K562 (cell line): ENCODE measurements around the gene IQCC. TPM values are rescaled to one million over a fixed set of nuclear protein-coding genes. Genes with fewer than 3 reads are reported as not detected.

Experiments
- CHAMP1 ChIP-seq: fragments of 450-650 bp; IDR thresholded peaks from 2 replicates; pipeline ENCODE4 v1.6.1; 2016; ENCODE audit warnings: mild to moderate bottlenecking
- CREB1 ChIP-seq, 2 experiments: sonication (generic) in 1 of 2; formaldehyde crosslinking in 1 of 2; IDR thresholded peaks; 2 replicates each; pipeline versions ENCODE4 v1.6.1 to v1.8.0; 2012 to 2022; ENCODE audit warnings: inconsistent platforms in 1 of 2, mild to moderate bottlenecking in 1 of 2, missing genetic modification reagents in 1 of 2, moderate library complexity in 1 of 2
- DMBX1 ChIP-seq: fragments of 250-450 bp; sonication (Bioruptor Pico); IDR thresholded peaks from 2 replicates; pipeline ENCODE4 v1.8.0; 2022; ENCODE audit warnings: inconsistent platforms, mild to moderate bottlenecking, moderate library complexity, borderline replicate concordance
- EGR1 ChIP-seq: fragments of 450-650 bp; conservative IDR thresholded peaks from 2 replicates; pipeline ENCODE4 v1.6.1; 2017; ENCODE audit warnings: mild to moderate bottlenecking
- MAZ ChIP-seq, 2 experiments: fragments of 450-650 bp in 1 of 2; sonication (generic) in 1 of 2; formaldehyde crosslinking; IDR thresholded peaks in 1 of 2; conservative IDR thresholded peaks in 1 of 2; 2 replicates each; pipeline versions ENCODE4 v1.4.0 to v1.5.0; 2020; ENCODE audit warnings: mild to moderate bottlenecking in 1 of 2, missing genetic modification reagents in 1 of 2
- MECOM ChIP-seq: fragments of 250-450 bp; sonication (Bioruptor Pico); IDR thresholded peaks from 2 replicates; pipeline ENCODE4 v1.8.0; 2022; ENCODE audit warnings: inconsistent platforms
- NFATC3 ChIP-seq: fragments of 450-650 bp; IDR thresholded peaks from 2 replicates; pipeline ENCODE4 v1.6.1; 2017; ENCODE audit warnings: mild to moderate bottlenecking
- NFRKB ChIP-seq: fragments of 450-650 bp; IDR thresholded peaks from 2 replicates; pipeline ENCODE4 v1.6.1; 2016; ENCODE audit warnings: low read depth
- XRCC3 ChIP-seq: fragments of 450-650 bp; IDR thresholded peaks from 2 replicates; pipeline ENCODE4 v1.6.1; 2017; ENCODE audit warnings: mild to moderate bottlenecking, moderate library complexity
- ZNF263 ChIP-seq: sonication (generic); formaldehyde crosslinking; IDR thresholded peaks from 2 replicates; pipeline ENCODE4 v1.8.0; 2022; ENCODE audit warnings: mild to moderate bottlenecking, missing genetic modification reagents, borderline replicate concordance
- ZNF277 ChIP-seq: fragments of 250-450 bp; sonication (Bioruptor Pico); IDR thresholded peaks from 2 replicates; pipeline ENCODE4 v1.8.0; 2022; ENCODE audit warnings: inconsistent platforms, mild to moderate bottlenecking, moderate library complexity, borderline replicate concordance
- ZNF280A ChIP-seq: fragments of 450-650 bp; IDR thresholded peaks from 2 replicates; pipeline ENCODE4 v1.6.1; 2018; ENCODE audit warnings: mild to moderate bottlenecking, low read depth; ENCODE audit not compliant: partially characterized antibody
- ZNF324 ChIP-seq: fragments of 250-450 bp; sonication (Bioruptor Pico); IDR thresholded peaks from 2 replicates; pipeline ENCODE4 v1.4.0; 2020; ENCODE audit warnings: mild to moderate bottlenecking
- ZNF76 ChIP-seq: fragments of 250-450 bp; sonication (Bioruptor Pico); IDR thresholded peaks from 2 replicates; pipeline ENCODE4 v1.4.0; 2020; ENCODE audit warnings: mild to moderate bottlenecking, moderate library complexity, borderline replicate concordance
- polyA plus RNA-seq, 8 experiments: library from polyadenylated mRNA; depleted of rRNA in 4 of 8; stranded (reverse) in 5 of 8; unstranded in 3 of 8; fragments of >200 nt; fragmentation: Nextera tagmentation in 2 of 8; fragmentation: Illumina TruSeq in 1 of 8; extraction: Ambion mirVana in 2 of 8; extraction: Trizol in 1 of 8; gene quantifications; 2 replicates each; pipeline versions ENCODE4 v1.2.1 to v1.2.3, GENCODE V29; 2011 to 2014; ENCODE audit warnings: inconsistent platforms in 1 of 8, missing spikeins in 1 of 8
- total RNA-seq, 7 experiments: library from RNA; depleted of rRNA in 6 of 7; stranded (reverse); fragments of >200 nt in 6 of 7; fragmentation: Illumina TruSeq in 2 of 7; extraction: Trizol in 2 of 7; gene quantifications; 2 replicates each; pipeline versions ENCODE4 v1.2.1 to v1.2.3, GENCODE V29; 2011 to 2021; ENCODE audit warnings: low replicate concordance in 1 of 7

Gene IQCC
- total and polyA plus RNA-seq, 9 of the 15 experiments (the other 6 are each of a cell fraction or from before 2014, with no cell fraction given) = 8.1 to 16.5 (median 10.7) TPM

- no peak for TF ChIP-seq EGR1
- no peak for TF ChIP-seq NFATC3
- no peak for TF ChIP-seq CREB1 (IDR thresholded peaks at IDR 0.05)
- no peak for TF ChIP-seq CREB1 (CRISPR knock-in tag; IDR thresholded peaks at IDR 0.05)
- 0 out of 2 replicates have a peak, but pooled peaks have one; percentile 28 for TF ChIP-seq NFRKB
- TF ChIP-seq ZNF277 (CRISPR knock-in tag) = no peak
- no peak for TF ChIP-seq MECOM
- TF ChIP-seq XRCC3 = no peak
- TF ChIP-seq ZNF280A = no peak
- 0 out of 2 replicates have a peak, but pooled peaks have one; percentile 25 for TF ChIP-seq DMBX1 (CRISPR knock-in tag)
- TF ChIP-seq MAZ (CRISPR knock-in tag; conservative IDR thresholded peaks at IDR 0.05 in 1 of 2, IDR thresholded peaks at IDR 0.05 in 1 of 2) = no peak
- peak; percentile 91 for TF ChIP-seq ZNF263 (CRISPR knock-in tag)
- no peak for TF ChIP-seq CHAMP1
- 0 out of 2 replicates have a peak, but pooled peaks have one; percentile 19 for TF ChIP-seq ZNF76 (CRISPR knock-in tag)
- TF ChIP-seq ZNF324 (CRISPR knock-in tag) = no peak
These were observed 15.5 kb downstream of the IQCC start (continued) for GRCh38 chr1:32220746-32221580.
